Neuron (in vitro differentiated cells): ENCODE data around the gene NET1.

Source experiments
- H2AFZ ChIP-seq: one replicate; pipeline ENCODE4 v1.6.1; 2013; ENCODE audit warnings: low read depth, mild to moderate bottlenecking, inconsistent platforms, low read length, moderate library complexity
- H3K27me3 ChIP-seq: one replicate; pipeline ENCODE4 v1.6.1; 2013; ENCODE audit warnings: low read length; ENCODE audit not compliant: insufficient read depth
- H3K36me3 ChIP-seq: one replicate; pipeline ENCODE4 v1.6.1; 2013; ENCODE audit warnings: low read length; ENCODE audit not compliant: insufficient read depth
- H3K4me1 ChIP-seq: one replicate; pipeline ENCODE4 v1.6.1; 2013; ENCODE audit warnings: low read length; ENCODE audit not compliant: insufficient read depth
- H3K4me3 ChIP-seq: 2 replicates; pipeline ENCODE4 v1.5.1; 2013; ENCODE audit warnings: mild to moderate bottlenecking, low read length, moderate library complexity
- H3K9me3 ChIP-seq: one replicate; pipeline ENCODE4 v1.6.1; 2013; ENCODE audit warnings: low read length

The NET1 gene

GRCh38 chr10:5440206-5440605 is 27.8 kb downstream of the NET1 start:
- H3K4me1 ChIP-seq: peaks cover 11% of the 10 kb centered on the region
- H3K4me3 ChIP-seq: no peak overlapping the region
- H3K36me3 ChIP-seq: peaks cover 3% of the 10 kb centered on the region
- H2AFZ ChIP-seq: no peak overlapping the region
- H3K9me3 ChIP-seq: no peaks in the 10 kb centered on the region
- no peaks in the 10 kb centered on the region for H3K27me3 ChIP-seq

DNA sequence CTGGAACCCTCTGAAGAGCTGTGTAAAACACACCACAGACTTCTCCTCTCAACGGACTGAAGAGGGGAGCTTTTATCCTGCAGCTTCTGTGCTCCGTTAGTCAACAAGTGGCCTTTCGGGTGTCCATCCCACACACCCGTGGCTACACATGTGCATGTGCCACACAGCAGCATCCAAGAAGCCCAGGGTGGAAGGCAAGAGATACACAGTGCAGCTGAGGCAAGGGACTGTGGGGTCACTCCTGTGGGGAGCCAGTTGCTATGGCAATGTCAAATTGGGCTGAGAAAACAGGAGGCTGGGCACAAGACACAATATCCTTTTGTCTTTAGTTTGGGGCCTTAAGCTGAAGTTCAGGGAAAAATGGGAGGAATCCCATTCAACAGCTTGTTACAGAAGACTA is 28.7 kb downstream of the NET1 start:
- Histone ChIP-seq H3K4me1 (peaks cover 11% of the 10 kb centered on the region), H3K9me3 (no peaks in the 10 kb centered on the region), H2AFZ (no peak overlapping the region), H3K27me3 (no peaks in the 10 kb centered on the region), H3K4me3 (no peak overlapping the region), H3K36me3 (peaks cover 3% of the 10 kb centered on the region)

GRCh38 chr10:5442065-5442989 is 30.0 kb downstream of the NET1 start:
- peaks cover 3% of the 10 kb centered on the region for H3K36me3 ChIP-seq
- peaks cover 16% of the 10 kb centered on the region for H3K4me1 ChIP-seq
- no peak overlapping the region for H3K4me3 ChIP-seq
- H3K27me3 ChIP-seq: no peaks in the 10 kb centered on the region
- H2AFZ ChIP-seq: no peak overlapping the region
- H3K9me3 ChIP-seq: no peaks in the 10 kb centered on the region

- Histone ChIP-seq H3K9me3 (no peaks in the 10 kb centered on the region), H3K36me3 (peaks cover 3% of the 10 kb centered on the region), H3K27me3 (no peaks in the 10 kb centered on the region), H3K4me3 (no peak overlapping the region), H3K4me1 (peaks cover 18% of the 10 kb centered on the region), H2AFZ (no peak overlapping the region)
These were observed 30.6 kb downstream of the NET1 start for GRCh38 chr10:5442990-5443370.

DNA sequence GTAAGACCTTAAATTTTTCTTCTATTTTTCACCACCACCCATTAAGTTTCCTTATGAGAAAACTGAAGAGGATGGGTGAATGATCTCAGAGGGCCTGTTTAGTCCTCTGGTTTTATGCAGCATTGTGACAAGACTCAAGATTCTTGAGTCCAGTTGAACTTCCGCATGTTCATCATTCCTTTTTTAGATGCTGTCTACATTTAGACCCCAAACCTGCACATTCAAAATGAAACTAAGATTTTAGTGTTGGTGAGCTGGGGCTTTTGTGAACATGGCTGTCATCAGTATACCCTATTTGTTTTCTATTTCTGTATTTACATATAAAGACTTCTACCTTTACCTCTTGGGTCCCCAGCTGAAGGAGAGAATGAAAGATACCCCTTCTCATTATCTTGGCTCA is 31.1 kb downstream of the NET1 start:
- H3K9me3 ChIP-seq: no peaks in the 10 kb centered on the region
- peaks cover 22% of the 10 kb centered on the region for H3K4me1 ChIP-seq
- peaks cover 3% of the 10 kb centered on the region for H3K36me3 ChIP-seq
- H3K4me3 ChIP-seq: no peak overlapping the region
- H2AFZ ChIP-seq: no peak overlapping the region
- no peaks in the 10 kb centered on the region for H3K27me3 ChIP-seq

GRCh38 chr10:5445006-5445405 is 32.6 kb downstream of the NET1 start:
- no peak overlapping the region for H2AFZ ChIP-seq
- peaks cover 3% of the 10 kb centered on the region for H3K36me3 ChIP-seq
- no peaks in the 10 kb centered on the region for H3K27me3 ChIP-seq
- peaks cover 37% of the 10 kb centered on the region for H3K4me1 ChIP-seq
- no peaks in the 10 kb centered on the region for H3K9me3 ChIP-seq
- no peak overlapping the region for H3K4me3 ChIP-seq

- Histone ChIP-seq H3K27me3 (no peaks in the 10 kb centered on the region), H3K36me3 (no peaks in the 10 kb centered on the region), H3K4me3 (peak overlapping the region; percentile 80), H3K4me1 (peaks cover 28% of the 10 kb centered on the region), H2AFZ (no peak overlapping the region), H3K9me3 (no peaks in the 10 kb centered on the region)
These were observed 34.1 kb downstream of the NET1 start for GRCh38 chr10:5446390-5446926.

GRCh38 chr10:5447056-5447455 is 34.7 kb downstream of the NET1 start:
- peaks cover 4% of the 10 kb centered on the region for H3K36me3 ChIP-seq
- H3K27me3 ChIP-seq: no peaks in the 10 kb centered on the region
- peak overlapping the region; percentile 80 for H3K4me3 ChIP-seq
- H3K4me1 ChIP-seq: peaks cover 27% of the 10 kb centered on the region
- H3K9me3 ChIP-seq: no peaks in the 10 kb centered on the region
- no peak overlapping the region for H2AFZ ChIP-seq

- Histone ChIP-seq H3K27me3 (no peaks in the 10 kb centered on the region), H3K4me1 (peaks cover 27% of the 10 kb centered on the region), H3K36me3 (peaks cover 10% of the 10 kb centered on the region), H3K4me3 (peak overlapping the region; percentile 80), H3K9me3 (no peaks in the 10 kb centered on the region), H2AFZ (no peak overlapping the region)
These were observed 35.3 kb downstream of the NET1 start for GRCh38 chr10:5447611-5448071.

DNA sequence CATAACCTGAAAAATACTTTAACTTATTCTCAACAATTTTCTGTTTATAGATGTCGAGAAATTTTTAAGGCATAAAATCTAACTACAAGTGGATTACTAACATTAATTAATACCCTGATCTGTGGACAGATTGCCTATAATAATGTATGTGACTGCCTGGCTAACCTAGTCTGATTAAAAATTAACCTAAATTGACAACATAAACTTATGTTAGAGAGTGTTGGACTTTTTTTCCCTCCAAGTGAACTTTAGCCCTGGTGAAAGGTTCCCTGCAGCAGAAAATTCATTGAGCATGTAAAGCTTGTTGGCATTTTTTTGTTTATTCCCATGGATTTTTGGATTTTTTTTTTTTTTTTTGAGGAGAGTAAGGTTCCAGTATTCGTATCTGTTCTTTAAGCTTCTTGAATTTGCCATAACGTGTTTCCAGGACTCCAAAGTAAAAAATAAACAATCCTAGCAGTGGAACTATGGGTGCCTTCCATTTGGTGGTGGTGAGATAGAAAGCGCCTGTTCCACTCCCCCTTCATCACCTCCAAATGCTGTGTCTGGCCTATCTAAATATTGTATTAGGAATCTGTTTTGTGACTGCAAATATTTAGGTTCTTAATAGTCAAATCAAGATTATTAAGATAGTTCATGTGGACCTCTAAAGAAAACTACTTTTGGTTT is 36.1 kb downstream of the NET1 start:
- no peak overlapping the region for H2AFZ ChIP-seq
- H3K27me3 ChIP-seq: no peaks in the 10 kb centered on the region
- H3K36me3 ChIP-seq: peaks cover 18% of the 10 kb centered on the region
- H3K4me3 ChIP-seq: peak overlapping the region; percentile 80
- H3K9me3 ChIP-seq: no peaks in the 10 kb centered on the region
- H3K4me1 ChIP-seq: peaks cover 27% of the 10 kb centered on the region

DNA sequence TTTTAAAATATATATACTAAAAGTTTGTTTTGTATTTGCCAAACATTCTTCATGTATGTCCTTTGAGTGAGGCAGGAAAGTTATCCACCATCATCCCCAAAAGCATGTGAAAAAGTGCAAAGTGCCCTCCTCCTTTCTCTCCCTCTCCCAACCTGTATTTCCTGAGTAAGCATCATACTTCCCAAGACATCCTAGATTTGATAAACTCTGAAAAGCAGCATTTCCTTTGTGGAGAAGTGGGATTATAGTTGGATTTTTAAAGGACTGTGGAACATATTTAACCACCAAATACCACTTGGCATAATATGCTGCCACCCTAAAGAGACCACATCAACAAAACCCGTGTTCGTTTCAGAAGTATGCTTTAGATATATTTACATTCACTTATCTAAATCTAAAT is 36.9 kb downstream of the NET1 start:
- peaks cover 27% of the 10 kb centered on the region for H3K4me1 ChIP-seq
- H3K36me3 ChIP-seq: peaks cover 26% of the 10 kb centered on the region
- no peak overlapping the region for H2AFZ ChIP-seq
- H3K4me3 ChIP-seq: peak overlapping the region; percentile 80
- no peaks in the 10 kb centered on the region for H3K27me3 ChIP-seq
- H3K9me3 ChIP-seq: no peaks in the 10 kb centered on the region

- H3K9me3 ChIP-seq: no peaks in the 10 kb centered on the region
- H2AFZ ChIP-seq: no peak overlapping the region
- H3K36me3 ChIP-seq: peaks cover 32% of the 10 kb centered on the region
- peak overlapping the region; percentile 2 for H3K4me3 ChIP-seq
- H3K4me1 ChIP-seq: peaks cover 27% of the 10 kb centered on the region
- H3K27me3 ChIP-seq: no peaks in the 10 kb centered on the region
These were observed 37.5 kb downstream of the NET1 start for GRCh38 chr10:5449823-5450222.
